Activated CD4-positive, alpha-beta T cell treated with anti-CD3 and anti-CD28 coated beads, Interleukin-2, amount 50 U/mL, for 24 hours (primary cell): ENCODE results near the gene MYL7.
"Not testable (repeated sequence)": the region's sequence is repeated elsewhere in the genome, so short reads cannot be mapped to it uniquely, and the experiment has no call there.

Experiments used
- DNase-seq, 2 donors: peaks; one replicate each; pipeline ENCODE4 v3.0.0-alpha.2; 2020; ENCODE audit warnings: low read depth in 1 of 2, low spot score in 1 of 2

MYL7 gene

GRCh38 chr7:44133295-44133694, 7.8 kb downstream of the MYL7 start:
- DNase-seq, result no peak

GRCh38 chr7:44132039-44132438, 9.1 kb downstream of the MYL7 start:
- DNase-seq, result no peak

- no peak for DNase-seq
Observed at GRCh38 chr7:44131173-44132029, 9.7 kb downstream of the MYL7 start.

GRCh38 chr7:44128721-44129582, 12.2 kb downstream of the MYL7 start:
- DNase-seq, result no peak

- no peak for DNase-seq
Observed at GRCh38 chr7:44127161-44127560, 14.0 kb downstream of the MYL7 start.

- DNase-seq, result not testable (repeated sequence)
Observed at GRCh38 chr7:44126574-44126973, 14.6 kb downstream of the MYL7 start.

- DNase-seq, result no peak
Observed at GRCh38 chr7:44124822-44125202, 16.3 kb downstream of the MYL7 start.

DNA sequence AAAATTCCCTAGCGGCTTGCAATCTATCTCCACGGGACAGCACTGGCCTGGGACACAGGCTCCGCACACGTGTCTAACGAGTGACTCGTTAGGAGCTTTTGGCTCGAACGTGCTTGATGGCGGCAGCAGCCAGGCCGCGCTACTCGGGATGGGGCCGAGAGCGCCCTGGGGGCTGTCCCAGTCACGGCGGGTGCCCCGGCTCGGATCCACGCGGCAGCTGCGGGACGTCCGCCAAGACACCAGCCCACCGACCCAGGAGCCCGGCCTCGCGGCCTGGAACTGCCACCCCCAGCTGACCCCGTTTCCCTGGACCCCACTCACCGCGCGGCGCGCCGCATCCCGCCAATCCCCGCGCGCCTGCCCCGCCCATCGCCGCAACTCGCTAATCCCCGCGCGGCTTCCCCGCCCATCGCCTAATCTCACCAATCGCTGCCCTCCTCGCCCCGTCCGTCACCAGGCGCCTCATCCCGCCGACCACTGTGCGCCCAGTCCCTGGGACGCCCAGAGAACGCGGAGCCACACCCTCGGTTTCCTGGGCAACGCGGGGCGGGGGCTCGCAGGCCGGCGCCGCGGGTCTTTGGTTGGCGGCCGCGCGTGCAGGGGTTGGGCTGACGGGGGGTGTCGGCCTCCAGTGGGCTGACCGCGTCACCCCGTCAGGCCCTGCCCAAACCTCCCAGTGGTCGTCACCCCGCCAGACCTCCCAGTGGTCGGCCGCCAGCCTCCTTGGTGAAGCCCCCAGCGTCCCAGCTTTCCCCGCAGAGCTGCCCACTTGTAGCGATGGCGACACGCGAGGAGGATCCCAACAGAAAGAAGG, 17.7 kb downstream of the MYL7 start, which contains the start of gene POLD2:
TSS of gene POLD2 (minus strand) at position 359 of the 814 bp plus-strand sequence. CDS start 1,495 bp downstream, outside the sequence.
- DNase-seq, result peak; percentile 92 to 97

DNA sequence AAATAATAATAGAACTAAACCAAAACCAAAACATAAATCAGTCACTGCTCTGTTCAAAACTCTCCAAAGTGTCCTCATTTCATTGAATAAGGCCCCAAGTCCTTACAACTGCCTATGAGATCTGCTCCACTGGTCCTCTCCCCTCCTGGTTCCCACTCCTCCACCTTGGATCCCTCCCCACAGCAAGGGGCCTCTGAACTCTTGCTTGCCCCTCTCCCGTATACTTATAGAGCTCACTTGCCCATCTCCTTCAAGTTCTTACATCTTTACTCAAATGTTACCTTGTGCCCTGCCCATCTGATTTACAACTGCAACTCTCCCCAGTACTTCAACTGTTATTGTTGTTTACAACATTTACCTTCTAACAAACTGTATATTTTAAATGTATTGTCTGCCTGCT, 18.6 kb downstream of the MYL7 start:
- no peak for DNase-seq

GRCh38 chr7:44121761-44122420, 19.2 kb downstream of the MYL7 start:
- no peak for DNase-seq

DNA sequence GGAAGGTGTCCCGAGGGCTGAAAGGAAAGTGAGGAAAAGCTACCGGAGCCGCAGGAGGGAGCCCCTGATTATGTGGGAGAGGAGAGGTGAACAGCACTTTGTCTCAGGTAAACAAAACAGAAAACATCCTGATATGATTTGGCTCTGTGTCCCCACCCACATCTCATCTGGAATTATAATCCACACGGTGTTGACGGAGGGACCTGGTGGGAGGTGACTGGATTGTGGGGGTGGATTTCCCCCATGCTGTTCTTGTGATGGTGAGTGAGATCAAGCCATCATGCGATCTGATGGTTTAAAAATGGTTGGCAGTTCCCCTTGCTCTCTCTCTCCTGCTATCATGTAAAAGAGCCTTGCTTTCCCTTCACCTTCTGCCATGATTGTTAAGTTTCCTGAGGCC, 20.7 kb downstream of the MYL7 start:
- no peak for DNase-seq

DNA sequence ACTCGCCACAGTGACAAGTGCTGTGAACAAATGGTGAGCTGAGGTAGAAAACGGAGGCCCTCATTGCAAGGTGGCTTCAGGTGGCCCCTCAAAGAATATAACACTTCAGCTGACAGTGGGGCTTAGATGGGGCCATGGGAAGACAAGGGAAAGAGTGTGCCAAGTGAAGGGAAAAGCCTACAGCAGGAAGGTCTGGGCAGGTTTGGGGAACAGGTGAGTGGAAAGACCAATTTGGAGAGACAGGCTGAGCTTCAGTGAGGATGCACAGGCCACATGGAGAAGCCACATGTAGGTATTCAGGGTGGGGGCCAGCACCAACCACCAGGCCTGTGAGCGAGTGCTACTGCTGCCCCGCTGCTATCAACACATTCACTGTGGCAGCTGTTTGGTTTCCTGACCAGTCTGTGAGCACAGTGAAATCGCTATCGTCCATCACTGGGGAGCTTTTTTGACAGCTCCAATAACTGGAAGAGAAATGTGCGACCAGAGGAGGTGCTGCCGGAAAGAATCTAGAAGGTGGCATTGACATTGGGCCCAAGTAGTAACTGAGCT, 21.2 kb downstream of the MYL7 start:
- DNase-seq, result no peak

- DNase-seq, result no peak
Observed at GRCh38 chr7:44117801-44118429, 23.2 kb downstream of the MYL7 start.

DNA sequence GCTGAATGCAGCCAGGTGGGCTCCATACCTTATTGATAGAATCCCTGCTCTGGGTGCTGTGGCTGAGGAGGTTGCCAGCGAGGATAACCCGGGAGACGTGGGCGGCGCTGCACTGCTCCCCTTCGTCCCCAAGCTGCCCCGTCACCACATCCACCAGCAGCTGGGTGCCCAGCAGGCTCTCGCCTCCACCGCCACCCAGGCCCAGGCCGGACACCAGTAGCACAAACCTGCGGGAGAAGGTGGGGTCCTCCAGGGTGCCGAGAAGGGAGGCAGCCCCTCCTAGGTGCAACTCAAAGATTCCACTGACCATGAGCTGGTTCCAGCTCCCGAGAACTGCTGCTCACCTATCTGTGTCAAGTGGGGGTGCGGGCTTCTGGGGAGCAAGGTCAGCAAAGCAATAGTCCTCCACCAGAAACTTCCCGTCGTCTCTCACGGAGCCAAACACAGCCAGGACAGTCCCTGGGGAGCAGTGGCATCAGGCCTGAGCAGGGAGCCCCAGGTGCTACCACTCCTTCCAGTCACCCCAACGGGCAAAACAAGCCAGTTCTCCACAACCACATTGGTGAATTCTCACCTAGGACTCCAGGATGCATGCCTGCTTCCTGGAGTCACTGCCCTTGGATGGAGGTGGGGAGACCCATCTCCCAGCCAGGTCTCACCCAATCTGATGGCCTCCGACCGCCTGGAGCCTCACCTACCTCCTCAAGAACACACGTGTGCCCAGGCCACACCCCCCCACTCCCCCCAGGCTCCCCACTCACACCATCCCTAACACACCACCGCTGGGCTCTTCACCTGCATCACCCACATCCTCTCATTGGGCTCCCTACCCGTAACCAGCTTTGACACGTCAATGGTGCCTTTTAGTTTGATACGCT, 24.1 kb downstream of the MYL7 start:
- DNase-seq, result no peak

DNA sequence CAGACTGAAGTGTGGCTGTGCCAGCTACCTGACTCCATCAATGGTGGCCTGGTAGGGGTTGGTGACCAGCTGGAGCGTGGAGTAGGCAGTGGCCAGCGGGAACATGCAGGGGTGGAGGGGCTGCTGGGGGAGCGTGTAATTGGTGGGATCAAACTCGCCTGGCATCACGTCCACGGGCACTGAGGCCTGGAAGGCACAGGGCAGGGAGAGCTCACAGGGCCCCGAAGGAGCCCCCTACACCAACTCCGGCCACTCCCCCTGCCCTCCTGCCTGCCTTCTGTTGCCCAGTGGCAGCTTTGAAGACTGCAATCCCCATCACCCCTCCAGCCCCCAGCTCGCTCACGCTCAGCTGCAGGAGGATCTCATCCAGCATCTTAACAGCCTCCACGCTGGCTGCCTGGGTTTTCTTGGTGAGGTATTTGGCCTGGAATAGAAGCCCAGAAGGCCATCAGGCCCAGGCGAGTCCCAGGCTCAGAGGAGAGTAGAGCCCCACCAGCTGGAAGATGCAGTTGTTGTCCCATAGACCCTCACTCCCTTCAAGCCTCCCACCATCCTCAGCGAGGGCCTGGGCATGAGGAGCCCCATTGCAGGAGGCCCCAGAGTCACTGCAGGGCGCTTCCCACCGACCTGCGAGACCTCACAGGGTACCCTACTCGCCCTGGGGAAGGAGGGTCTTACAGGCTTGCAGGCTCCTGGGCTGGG, 24.9 kb downstream of the MYL7 start:
- no peak for DNase-seq

GRCh38 chr7:44114586-44115310, 26.4 kb downstream of the MYL7 start:
- DNase-seq, result no peak

GRCh38 chr7:44113764-44114354, 27.3 kb downstream of the MYL7 start:
- no peak for DNase-seq
